ENCODE measurements around the gene KRT2. TPM values are rescaled to one million over a fixed set of nuclear protein-coding genes. Genes with fewer than 3 reads are reported as not detected.

KRT2 gene
- total and polyA plus RNA-seq, 2 of the 8 experiments (the other 6 are each of a cell fraction or from before 2014, with no cell fraction given): not detected

GRCh38 chr12:52695039-52695438 lies 43.0 kb upstream of the KRT2 start:
- H3K9me3 ChIP-seq (ENCODE audit: insufficient read depth in 2 of 2, low read depth in 1 of 2, low read length in 1 of 2): no peaks in the 10 kb centered on the region
- FAIRE-seq (no peak), DNase-seq (ENCODE audit: low read depth in 1 of 2, low spot score in 2 of 2) (no peak)
- H4K8ac ChIP-seq (ENCODE audit: extremely low read depth, insufficient read depth, low read length): no peak overlapping the region
- no peak overlapping the region for H2BK120ac ChIP-seq (replicated peaks; ENCODE audit: low read depth, low read length)
- H3K23ac ChIP-seq (ENCODE audit: insufficient read length): no peak overlapping the region
- peaks cover 0 to 9% (median 3%) of the 10 kb centered on the region in 4 experiments; a peak in 3 of 7 replicates for H3K4me1 ChIP-seq (replicated peaks in 1 of 4; ENCODE audit: control insufficient read depth in 3 of 4, insufficient read depth in 4 of 4, low read length in 3 of 4)
- H3K4me2 ChIP-seq (ENCODE audit: insufficient read depth in 1 of 2, low read depth in 2 of 2, low read length in 2 of 2): no peak overlapping the region
- H3K4ac ChIP-seq (replicated peaks; ENCODE audit: insufficient read length, low read depth, low read length): no peak overlapping the region
- H2AFZ ChIP-seq (ENCODE audit: low read length): no peak overlapping the region
- no peak overlapping the region for H3K27ac ChIP-seq (ENCODE audit: low read depth, low read length)
- ChIA-PET CTCF (ENCODE audit: partially characterized antibody) (interaction anchor here (0.8 to 1.5 kb wide), 5 partner anchors 12 to 379 kb away, joined by 3 to 4 read pairs (median 3); no protein-coding TSS in a partner anchor), POLR2A (ENCODE audit: partially characterized antibody) (no interaction called here)
- H2AK5ac ChIP-seq (ENCODE audit: low read depth, low read length): no peak overlapping the region
- H3K27me3 ChIP-seq (replicated peaks in 1 of 4; ENCODE audit: control insufficient read depth in 3 of 4, extremely low read depth in 1 of 4, insufficient read depth in 3 of 4, low read length in 3 of 4): peaks cover 0 to 28% (median 12%) of the 10 kb centered on the region in 4 experiments; a peak in 6 of 7 replicates
- H3K79me1 ChIP-seq (ENCODE audit: low read depth, low read length): no peaks in the 10 kb centered on the region
- no peak overlapping the region for H3K18ac ChIP-seq (ENCODE audit: extremely low read depth, low read length)
- no peak overlapping the region for H2BK5ac ChIP-seq (ENCODE audit: low read depth, low read length)
- H3K79me2 ChIP-seq (ENCODE audit: control insufficient read depth in 1 of 2, insufficient read depth in 2 of 2, low read length in 2 of 2): no peaks in the 10 kb centered on the region
- no peak overlapping the region for H2BK12ac ChIP-seq (ENCODE audit: low read depth, low read length)
- no peak for TF ChIP-seq SP2 (IDR thresholded peaks at IDR 0.05; ENCODE audit: low read length)
- no peak for TF ChIP-seq GTF2F1 (IDR thresholded peaks at IDR 0.05; ENCODE audit: borderline replicate concordance, low read depth, low read length)
- no peak for TF ChIP-seq YY1 (IDR thresholded peaks at IDR 0.05; ENCODE audit: low read depth, low read length)
- TF ChIP-seq CHD1 (IDR thresholded peaks at IDR 0.05; ENCODE audit: low read depth, low read length): no peak
- no peak for TF ChIP-seq RFX5 (IDR thresholded peaks at IDR 0.05; ENCODE audit: borderline replicate concordance, low read depth, low read length)
- no peak for TF ChIP-seq CBX5 (IDR thresholded peaks at IDR 0.05; ENCODE audit: low read depth, low read length)
- no peak for TF ChIP-seq KDM4A (IDR thresholded peaks at IDR 0.05; ENCODE audit: low read depth, low read length, severe bottlenecking)
- no peak for TF ChIP-seq MAFK (IDR thresholded peaks at IDR 0.05; ENCODE audit: low read depth, low read length)
- H4K5ac ChIP-seq (ENCODE audit: insufficient read length, low read depth, low read length): no peak overlapping the region
- no peak overlapping the region for H4K91ac ChIP-seq (replicated peaks; ENCODE audit: insufficient read length, low read length)
- H3K14ac ChIP-seq (ENCODE audit: insufficient read length): no peak overlapping the region
- 90% methylated on average over 3 of the region's 3 CpGs; no CpG with 5 or more reads in 1 of the 2 experiments for WGBS, 2 experiments (ENCODE audit: extremely low coverage in 1 of 2, insufficient coverage in 1 of 2, insufficient read length in 1 of 2, insufficient replicate concordance in 2 of 2, low coverage in 1 of 2, low lambda C conversion rate in 2 of 2, missing lambda C conversion rate in 1 of 2)
- H3K36me3 ChIP-seq (ENCODE audit: control insufficient read depth in 2 of 4, insufficient read depth in 4 of 4, low read length in 3 of 4): no peaks in the 10 kb centered on the region
- H3K4me3 ChIP-seq (ENCODE audit: extremely low read depth in 1 of 4, insufficient read depth in 2 of 4, low read depth in 3 of 4, low read length in 4 of 4): no peak overlapping the region
- no peak overlapping the region for H3K9ac ChIP-seq (replicated peaks in 1 of 4; ENCODE audit: extremely low read depth in 1 of 4, low read depth in 3 of 4, low read length in 3 of 4)
- no peak overlapping the region for H2BK20ac ChIP-seq (ENCODE audit: low read length)
- peaks cover 0 to 2% of the 10 kb centered on the region in 2 experiments for H4K20me1 ChIP-seq (replicated peaks in 1 of 2; ENCODE audit: control insufficient read depth in 1 of 2, insufficient read depth in 2 of 2, low read length in 2 of 2)
- no peak overlapping the region for H3K56ac ChIP-seq (replicated peaks; ENCODE audit: insufficient read length, low read depth, low read length)
- peaks cover 6% of the 10 kb centered on the region; the same call in 1 of the 2 replicates for H3K23me2 ChIP-seq (ENCODE audit: low read depth, low read length)
- H2BK15ac ChIP-seq (ENCODE audit: low read length): no peak overlapping the region
